HEK293 (cell line): ENCODE measurements around the gene AP2M1.

Source experiments
- BCL6B ChIP-seq: fragments of 450-650 bp; formaldehyde crosslinking; IDR thresholded peaks from 2 replicates; pipeline ENCODE4 v1.5.1; 2017; ENCODE audit warnings: missing biosample characterization, missing genetic modification characterization
- TCF7L2 ChIP-seq: IDR thresholded peaks from 2 replicates; pipeline ENCODE4 v1.6.1; 2011; ENCODE audit warnings: low read depth, mild to moderate bottlenecking, inconsistent platforms, low read length, moderate library complexity, borderline replicate concordance
- ZNF16 ChIP-seq: fragments of 450-650 bp; formaldehyde crosslinking; IDR thresholded peaks from 2 replicates; pipeline ENCODE4 v1.5.1; 2016; ENCODE audit warnings: low read depth, missing biosample characterization, missing genetic modification characterization
- ZNF335 ChIP-seq: fragments of 450-650 bp; formaldehyde crosslinking; conservative IDR thresholded peaks from 2 replicates; pipeline ENCODE4 v1.5.1; 2016; ENCODE audit warnings: missing biosample characterization, missing genetic modification characterization
- ZNF555 ChIP-seq: fragments of 450-650 bp; formaldehyde crosslinking; conservative IDR thresholded peaks from 2 replicates; pipeline ENCODE4 v1.5.1; 2017; ENCODE audit warnings: missing biosample characterization, mild to moderate bottlenecking, missing genetic modification characterization, inconsistent platforms
- ZNF707 ChIP-seq: fragments of 450-650 bp; formaldehyde crosslinking; IDR thresholded peaks from 2 replicates; pipeline ENCODE4 v1.5.1; 2016; ENCODE audit warnings: missing biosample characterization, missing genetic modification characterization
- TF ChIP-seq, protein P1 (sequence below): fragments of 450-650 bp; formaldehyde crosslinking; IDR thresholded peaks from 2 replicates; pipeline ENCODE4 v1.5.1; 2016; ENCODE audit warnings: missing biosample characterization, missing genetic modification characterization
- TF ChIP-seq, protein P2 (sequence below): IDR thresholded peaks from 2 replicates; pipeline ENCODE4 v1.6.1; 2011; ENCODE audit warnings: mild to moderate bottlenecking, low read depth, low read length, borderline replicate concordance
- TF ChIP-seq, protein P3 (sequence below): fragments of 450-650 bp; IDR thresholded peaks from 2 replicates; pipeline ENCODE4 v1.5.1; 2018; ENCODE audit warnings: missing biosample characterization, mild to moderate bottlenecking, missing genetic modification characterization

- TF ChIP-seq, protein P1, sequence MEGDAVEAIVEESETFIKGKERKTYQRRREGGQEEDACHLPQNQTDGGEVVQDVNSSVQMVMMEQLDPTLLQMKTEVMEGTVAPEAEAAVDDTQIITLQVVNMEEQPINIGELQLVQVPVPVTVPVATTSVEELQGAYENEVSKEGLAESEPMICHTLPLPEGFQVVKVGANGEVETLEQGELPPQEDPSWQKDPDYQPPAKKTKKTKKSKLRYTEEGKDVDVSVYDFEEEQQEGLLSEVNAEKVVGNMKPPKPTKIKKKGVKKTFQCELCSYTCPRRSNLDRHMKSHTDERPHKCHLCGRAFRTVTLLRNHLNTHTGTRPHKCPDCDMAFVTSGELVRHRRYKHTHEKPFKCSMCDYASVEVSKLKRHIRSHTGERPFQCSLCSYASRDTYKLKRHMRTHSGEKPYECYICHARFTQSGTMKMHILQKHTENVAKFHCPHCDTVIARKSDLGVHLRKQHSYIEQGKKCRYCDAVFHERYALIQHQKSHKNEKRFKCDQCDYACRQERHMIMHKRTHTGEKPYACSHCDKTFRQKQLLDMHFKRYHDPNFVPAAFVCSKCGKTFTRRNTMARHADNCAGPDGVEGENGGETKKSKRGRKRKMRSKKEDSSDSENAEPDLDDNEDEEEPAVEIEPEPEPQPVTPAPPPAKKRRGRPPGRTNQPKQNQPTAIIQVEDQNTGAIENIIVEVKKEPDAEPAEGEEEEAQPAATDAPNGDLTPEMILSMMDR (tag by site-specific recombination): peak; percentile 41; the same call in 1 of the 2 replicates
- no peak for TF ChIP-seq ZNF16 (tag by site-specific recombination)
- no peak for TF ChIP-seq ZNF707 (tag by site-specific recombination)
- TF ChIP-seq TCF7L2: no peak
- TF ChIP-seq ZNF335 (tag by site-specific recombination): no peak
- TF ChIP-seq ZNF555 (tag by site-specific recombination): no peak
- TF ChIP-seq, protein P2, sequence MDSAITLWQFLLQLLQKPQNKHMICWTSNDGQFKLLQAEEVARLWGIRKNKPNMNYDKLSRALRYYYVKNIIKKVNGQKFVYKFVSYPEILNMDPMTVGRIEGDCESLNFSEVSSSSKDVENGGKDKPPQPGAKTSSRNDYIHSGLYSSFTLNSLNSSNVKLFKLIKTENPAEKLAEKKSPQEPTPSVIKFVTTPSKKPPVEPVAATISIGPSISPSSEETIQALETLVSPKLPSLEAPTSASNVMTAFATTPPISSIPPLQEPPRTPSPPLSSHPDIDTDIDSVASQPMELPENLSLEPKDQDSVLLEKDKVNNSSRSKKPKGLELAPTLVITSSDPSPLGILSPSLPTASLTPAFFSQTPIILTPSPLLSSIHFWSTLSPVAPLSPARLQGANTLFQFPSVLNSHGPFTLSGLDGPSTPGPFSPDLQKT: no peak
- TF ChIP-seq, protein P3, sequence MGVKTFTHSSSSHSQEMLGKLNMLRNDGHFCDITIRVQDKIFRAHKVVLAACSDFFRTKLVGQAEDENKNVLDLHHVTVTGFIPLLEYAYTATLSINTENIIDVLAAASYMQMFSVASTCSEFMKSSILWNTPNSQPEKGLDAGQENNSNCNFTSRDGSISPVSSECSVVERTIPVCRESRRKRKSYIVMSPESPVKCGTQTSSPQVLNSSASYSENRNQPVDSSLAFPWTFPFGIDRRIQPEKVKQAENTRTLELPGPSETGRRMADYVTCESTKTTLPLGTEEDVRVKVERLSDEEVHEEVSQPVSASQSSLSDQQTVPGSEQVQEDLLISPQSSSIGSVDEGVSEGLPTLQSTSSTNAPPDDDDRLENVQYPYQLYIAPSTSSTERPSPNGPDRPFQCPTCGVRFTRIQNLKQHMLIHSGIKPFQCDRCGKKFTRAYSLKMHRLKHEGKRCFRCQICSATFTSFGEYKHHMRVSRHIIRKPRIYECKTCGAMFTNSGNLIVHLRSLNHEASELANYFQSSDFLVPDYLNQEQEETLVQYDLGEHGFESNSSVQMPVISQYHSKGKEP (tag by site-specific recombination): no peak
- no peak for TF ChIP-seq BCL6B (tag by site-specific recombination)
Observed at GRCh38 chr3:184145111-184145524, 29.5 kb upstream of the AP2M1 start.
